ENCODE results near the gene GPR17.

Gene GPR17

DNA sequence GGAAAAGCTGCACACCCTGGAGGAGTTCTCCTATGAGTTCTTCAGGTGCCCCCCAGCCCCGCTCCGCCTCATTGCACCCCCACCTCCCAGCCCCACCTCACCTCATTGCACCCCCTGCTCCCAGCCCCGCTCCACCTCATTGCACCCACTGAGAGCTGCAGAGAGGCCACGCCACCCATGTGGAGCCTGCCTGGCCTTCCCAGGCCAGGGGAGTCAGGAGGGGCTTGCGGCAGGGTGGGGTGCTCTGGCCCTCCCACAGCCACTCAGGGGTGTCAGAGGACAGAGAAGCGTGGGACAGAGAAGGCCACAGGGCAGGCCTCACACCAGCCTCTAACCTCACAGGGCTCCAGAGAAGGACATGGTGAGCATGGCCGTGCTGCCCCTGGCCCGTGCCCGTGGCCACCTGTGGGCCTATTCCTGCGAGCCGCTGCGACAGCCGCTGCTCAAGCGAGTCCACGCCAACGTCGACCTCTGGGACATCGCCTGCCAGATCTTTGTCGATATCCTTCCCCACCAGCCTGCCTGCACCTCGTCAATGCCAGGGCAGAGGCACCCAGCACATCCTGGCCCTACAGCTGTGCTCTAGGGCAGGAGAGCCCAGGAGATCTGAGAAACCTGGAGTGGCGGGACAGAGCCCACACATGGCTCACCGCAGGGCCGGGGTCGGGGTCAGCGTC is 15.0 kb upstream of the GPR17 start:
- no peak for DNase-seq

DNA sequence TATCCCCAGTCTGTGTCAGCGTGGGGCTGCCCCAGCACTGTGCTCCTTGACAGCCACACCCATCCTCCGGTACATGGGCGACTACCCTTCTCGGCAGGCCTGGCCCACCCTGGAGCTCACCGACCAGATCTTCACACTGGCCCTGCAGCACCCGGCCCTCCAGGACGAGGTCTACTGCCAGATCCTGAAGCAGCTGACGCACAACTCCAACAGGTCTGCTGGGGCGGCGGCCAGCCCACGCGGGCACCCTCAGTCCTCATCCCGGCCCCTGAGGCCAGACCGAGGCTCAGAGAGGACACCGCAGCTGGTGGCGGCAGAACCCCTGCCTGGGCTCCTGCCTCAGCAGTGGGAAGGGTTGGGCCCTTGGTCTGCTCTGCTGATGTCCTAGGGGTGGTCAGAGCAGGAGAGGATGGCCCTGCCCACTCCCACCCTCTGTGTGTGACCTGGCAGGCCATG is 14.4 kb upstream of the GPR17 start:
- no peak for DNase-seq

DNA sequence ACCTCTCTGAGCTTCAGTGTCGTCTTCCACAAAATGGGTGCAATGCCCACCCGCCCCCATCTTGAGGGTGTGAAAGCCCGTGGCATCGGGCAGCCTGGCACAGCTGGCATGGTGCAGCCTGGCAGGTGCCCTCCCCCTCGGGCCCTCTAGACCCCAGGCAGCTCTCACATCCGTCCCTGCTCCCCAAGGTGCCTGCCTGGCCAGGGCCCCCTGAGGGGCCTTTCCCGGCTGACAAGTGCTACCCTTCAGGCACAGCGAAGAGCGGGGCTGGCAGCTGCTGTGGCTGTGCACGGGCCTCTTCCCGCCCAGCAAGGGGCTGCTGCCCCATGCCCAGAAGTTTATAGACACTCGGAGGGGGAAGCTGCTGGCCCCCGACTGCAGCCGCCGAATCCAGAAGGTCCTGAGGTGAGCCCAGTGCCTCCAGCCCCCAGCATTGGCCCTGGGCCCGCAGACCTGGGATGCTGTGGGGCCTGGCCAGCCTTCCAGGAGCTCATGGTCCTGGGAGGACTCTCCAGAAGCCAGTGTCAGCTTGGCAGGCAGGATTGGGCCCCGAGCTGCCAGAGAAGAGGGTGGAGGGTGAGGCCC is 13.9 kb upstream of the GPR17 start:
- DNase-seq, result no peak

DNA sequence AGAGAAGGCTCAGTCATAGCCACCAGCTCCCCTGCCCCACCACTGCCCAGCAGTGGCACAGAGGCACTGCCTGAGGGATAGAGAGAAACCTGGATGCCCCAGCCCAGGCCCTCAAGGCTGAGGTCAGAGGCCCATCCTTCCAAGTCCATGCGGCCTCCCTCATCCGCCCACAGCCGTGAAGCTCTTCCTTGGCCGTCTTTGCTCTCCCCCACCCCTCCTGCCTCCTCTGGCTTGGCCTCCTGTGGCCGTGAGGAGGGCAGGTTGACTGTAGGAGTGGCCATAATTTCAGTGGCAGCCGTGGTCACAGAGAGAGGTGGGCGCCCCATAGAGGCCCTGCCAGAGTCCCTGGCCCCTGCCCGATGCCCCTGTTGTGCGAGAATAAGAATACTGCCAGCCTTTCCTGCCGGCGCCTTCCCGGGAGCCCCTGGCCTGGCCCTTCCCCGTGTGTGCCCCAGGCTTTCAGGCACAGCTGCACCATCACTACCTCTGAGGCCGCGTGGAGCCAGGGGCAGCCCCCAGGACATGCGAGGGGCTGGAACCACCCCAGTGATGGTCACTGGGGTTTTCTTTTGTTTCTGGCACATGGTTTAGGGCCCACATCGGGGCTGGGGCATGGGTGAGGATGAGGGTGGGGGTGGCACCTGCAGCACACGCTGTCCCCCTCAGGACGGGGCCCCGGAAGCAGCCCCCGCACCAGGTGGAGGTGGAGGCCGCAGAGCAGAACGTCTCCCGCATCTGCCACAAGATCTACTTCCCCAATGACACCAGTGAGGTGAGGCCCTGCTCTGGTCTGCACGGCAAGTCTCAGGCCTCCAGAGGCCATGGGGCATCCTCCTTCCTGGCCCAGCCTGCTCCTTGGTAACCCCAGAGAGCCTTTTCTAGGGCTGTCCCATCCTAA is 13.1 kb upstream of the GPR17 start:
- DNase-seq, result no peak

DNA sequence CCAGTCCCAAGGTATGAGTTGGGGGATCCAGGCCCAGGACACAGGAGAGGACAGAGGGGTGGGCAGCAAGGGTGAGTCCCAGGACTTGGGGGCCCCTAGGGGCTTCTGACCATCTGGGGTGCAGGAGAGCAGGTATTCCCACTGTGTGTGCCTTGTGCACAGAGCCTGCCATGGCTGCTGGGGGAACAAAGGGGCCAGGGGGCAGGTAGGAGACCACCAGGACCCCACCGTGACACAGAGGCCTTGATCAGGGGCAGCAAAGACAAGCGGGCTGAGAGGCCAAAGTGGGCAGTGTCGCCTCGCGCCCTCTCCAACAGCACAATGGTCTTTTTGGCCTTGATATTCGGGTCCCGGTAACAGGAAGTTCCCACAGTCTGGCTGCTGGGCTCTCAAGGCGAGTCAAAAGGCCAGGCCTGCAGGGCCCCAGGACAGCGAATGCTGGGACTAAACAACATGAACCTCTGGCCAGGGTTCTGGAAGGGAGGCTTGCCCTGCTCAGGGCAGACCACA is 12.3 kb upstream of the GPR17 start:
- DNase-seq, result no peak

DNA sequence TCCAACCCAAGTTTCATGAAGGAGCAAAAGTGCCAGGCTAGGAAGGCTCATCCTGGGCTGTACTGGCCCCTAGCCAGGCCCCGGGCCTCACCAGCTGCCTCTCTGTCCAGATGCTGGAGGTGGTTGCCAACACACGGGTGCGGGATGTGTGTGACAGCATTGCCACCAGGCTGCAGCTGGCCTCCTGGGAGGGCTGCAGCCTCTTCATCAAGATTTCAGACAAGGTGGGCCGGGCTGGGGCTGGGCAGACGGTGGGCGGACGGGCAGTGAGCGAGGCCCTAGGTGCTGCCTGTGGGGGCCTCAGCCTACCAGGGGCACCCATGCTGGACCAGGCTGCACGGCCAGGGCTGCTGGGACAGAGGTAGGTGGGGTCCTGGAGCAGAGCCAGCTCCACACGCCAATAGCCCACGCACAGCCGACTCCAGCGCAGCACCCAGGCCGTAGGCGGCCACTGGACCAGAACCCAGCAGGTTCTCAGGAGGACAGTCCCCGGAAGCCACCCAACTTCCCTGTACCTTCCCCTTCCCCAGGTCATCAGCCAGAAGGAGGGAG is 11.8 kb upstream of the GPR17 start:
- DNase-seq, result no peak

DNA sequence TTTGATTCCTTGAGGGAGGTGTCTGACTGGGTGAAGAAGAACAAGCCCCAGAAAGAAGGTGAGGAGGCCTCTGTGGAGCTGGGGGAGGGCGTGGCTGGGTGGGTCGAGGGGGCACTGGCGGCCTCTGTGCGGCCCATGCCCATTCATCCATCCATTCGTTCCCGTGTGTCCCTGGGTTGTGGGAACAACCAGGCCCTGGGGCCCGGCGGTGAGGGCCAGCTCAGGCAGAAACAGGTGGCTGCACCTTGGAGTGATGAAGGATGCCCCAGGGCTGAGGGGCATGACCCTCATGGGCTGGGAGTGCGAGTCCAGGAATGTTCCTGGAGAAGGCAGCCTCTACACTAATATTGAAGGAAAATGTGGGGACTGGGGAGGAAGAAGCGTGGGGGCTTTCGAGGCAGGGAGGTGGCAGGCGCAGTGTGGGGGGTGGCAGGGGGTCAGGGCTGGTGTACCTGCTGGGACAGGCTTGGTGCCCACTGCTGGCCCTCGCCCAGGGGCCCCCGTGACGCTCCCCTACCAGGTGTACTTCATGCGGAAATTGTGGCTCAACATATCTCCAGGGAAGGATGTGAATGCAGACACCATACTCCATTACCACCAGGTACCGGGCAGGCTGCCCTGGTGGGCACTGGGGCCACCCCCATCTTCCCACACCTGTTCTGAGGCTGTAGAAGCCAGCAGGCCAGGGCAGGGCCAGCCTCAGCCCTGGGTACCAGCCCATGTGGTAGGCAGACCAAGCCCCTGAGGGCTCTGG is 11.2 kb upstream of the GPR17 start:
- no peak for DNase-seq

DNA sequence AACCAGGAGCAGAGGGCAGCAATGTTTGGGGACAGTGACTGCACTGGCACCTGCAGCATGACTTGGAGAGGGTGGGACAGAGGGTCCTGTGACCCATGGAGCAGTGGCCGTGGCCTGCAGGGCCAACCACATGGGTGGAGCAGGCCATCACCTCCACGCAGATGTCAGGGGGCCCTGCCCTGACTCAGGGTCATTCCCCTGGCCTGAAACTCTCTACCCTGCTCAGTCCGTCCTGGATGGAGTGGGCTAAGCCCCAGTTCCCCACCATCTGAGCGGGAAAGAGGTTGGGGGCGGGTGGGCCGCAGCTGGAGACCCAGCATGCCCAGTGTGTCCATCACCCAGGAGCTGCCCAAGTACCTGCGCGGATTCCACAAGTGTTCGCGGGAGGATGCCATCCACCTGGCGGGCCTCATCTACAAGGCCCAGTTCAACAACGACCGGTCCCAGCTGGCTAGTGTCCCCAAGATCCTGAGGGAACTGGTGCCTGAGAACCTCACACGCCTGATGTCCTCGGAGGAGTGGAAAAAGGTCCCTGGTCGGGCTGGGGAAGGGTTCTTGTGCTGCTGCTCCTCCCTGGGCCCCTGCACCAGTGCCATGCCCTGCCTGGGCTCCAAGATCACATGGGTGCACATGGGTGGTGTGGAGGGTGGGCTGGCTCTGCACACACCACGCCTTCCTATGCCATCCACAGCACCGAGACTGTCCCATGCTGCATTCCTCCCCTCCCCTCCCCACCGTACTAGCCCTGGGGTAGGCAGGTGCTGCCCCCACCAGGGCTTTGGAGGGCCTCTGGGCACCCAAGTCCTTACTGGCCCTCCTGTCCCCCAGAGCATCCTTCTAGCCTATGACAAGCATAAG is 10.3 kb upstream of the GPR17 start:
- DNase-seq, result no peak

DNA sequence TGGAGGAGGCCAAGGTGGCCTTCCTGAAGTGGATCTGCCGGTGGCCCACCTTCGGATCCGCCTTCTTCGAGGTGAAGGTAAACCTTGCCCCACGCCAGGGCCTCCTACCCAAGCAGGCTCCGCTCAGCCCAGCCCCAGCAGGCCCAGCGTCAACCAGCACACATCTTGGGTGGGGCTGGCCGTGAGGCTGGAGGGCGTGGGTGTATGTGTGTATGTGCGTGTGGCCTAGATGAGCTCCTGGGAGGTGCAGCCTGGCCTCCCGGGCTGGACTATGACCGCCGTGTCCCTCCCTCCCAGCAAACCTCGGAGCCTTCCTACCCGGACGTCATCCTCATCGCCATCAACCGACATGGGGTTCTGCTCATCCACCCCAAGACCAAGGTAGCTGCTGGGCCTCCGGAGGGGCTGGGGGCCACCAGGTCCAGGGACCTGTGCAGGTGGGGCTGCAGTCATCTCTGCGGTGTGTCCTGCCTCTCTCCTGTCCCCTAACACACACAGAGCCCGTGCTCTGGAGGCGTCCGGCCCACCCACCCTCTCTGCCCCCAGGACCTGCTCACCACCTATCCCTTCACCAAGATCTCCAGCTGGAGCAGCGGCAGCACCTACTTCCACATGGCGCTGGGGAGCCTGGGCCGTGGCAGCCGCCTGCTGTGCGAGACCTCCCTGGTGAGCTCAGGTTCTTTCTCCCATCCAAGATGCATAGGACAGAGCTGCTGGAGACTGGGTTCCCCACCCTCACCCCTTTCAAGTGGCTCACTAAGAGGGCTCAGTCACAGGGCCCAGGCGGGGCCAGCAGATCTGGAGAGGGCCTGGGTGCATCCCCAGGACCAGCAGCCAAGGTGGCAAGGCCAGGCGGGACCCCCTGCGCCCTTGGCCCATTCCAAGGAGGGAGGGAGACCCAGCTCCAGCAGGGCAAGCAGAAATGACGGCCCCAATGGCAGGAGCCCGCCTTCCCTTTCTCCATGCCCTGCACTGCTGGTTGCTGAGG is 9.4 kb upstream of the GPR17 start:
- no peak for DNase-seq

DNA sequence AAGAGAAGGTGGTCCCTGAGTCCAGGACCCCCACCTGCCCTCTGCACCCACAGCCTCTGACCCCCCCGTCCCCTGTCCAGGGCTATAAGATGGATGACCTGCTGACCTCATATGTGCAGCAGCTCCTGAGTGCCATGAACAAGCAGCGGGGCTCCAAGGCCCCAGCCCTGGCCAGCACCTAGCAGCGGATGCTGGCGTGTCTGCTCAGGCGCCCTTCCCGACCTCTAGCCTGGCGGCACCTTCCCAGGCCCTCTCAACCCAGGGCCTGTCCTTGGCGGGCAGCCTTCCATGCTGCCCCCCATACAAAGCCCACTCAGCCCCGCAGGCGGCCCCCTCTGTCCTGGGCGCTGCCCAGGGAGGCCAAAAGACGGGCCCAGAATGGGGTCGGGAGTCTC is 8.7 kb upstream of the GPR17 start:
- no peak for DNase-seq

DNA sequence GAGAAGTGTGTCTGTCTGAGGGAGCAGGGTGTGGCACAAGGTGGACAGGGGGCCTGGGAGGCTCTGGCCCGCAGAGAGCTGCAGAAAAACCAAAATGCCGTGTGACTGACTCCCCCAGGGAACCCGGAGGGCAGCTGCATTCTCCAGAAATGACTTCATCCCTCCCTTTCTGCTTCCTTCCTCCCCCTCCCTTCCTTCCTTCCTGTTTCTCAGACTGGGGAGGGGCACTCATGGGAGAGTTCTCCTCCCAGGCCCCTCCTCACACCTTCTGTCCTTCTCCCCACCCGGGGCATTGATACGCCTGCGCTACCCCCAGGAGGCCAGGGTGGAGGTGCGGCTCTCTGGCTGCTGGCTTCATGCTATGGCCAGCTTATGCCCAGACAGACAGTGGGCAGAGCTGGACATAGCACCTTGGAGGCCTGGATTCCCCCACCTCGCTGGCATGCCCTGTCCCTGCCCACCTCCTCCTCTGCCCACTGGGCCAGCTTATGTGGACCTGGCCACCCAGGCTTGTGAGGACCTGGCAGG is 8.2 kb upstream of the GPR17 start:
- no peak for DNase-seq

DNA sequence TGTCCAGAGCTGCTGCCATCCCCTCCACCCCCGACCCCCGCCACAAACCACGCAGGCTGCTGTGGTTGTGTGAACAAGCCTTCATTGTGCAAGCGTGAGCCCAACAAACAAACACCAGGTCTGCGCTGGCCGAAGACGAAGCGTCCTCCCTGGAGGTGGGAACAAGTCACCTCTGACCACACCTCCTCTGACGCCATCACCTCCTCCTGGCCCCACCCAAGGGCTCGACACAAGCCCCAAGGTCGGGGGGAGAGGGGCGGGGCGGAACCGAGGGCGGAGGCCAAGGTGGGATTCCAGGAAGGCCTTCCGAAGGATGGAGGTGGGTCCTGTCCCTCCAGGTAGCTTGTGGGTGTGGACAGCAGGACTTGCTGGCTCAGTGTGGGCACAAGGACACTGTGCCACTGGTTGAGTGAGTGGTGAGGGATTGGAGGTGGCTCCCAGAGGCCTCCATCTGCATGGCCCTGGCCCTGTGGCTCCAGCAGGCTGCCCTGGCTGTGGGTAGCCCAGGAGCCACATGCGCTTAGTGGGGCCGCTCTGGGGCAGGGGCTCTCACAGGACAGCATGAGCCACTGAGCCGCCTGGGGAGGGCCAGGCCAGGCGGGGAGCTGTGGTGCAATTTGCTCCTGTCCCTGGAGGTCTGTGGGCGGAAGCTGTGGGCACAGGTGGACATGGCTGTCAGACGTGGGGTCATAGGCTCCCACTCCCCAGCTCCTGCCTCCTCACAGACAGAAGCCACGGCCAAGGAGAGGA is 7.4 kb upstream of the GPR17 start:
- no peak for DNase-seq

DNA sequence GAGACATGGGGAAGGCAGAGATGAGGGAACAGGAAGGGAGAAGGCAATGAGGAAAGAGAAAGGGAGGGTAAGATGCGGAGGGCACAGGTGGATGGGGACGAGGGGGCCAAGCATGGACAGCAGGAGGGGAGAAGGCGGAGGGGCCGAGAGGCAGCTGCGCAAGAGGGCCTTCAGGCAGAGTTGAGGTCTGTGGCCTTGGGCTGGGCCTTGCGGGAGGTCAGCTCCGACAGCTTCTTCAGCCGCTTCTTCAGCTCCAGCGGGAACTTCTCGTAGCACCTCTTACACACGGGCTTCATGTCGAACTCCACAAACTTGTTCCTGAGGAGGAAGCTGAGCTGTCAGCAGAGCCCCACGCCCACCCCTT is 6.9 kb upstream of the GPR17 start:
- no peak for DNase-seq

DNA sequence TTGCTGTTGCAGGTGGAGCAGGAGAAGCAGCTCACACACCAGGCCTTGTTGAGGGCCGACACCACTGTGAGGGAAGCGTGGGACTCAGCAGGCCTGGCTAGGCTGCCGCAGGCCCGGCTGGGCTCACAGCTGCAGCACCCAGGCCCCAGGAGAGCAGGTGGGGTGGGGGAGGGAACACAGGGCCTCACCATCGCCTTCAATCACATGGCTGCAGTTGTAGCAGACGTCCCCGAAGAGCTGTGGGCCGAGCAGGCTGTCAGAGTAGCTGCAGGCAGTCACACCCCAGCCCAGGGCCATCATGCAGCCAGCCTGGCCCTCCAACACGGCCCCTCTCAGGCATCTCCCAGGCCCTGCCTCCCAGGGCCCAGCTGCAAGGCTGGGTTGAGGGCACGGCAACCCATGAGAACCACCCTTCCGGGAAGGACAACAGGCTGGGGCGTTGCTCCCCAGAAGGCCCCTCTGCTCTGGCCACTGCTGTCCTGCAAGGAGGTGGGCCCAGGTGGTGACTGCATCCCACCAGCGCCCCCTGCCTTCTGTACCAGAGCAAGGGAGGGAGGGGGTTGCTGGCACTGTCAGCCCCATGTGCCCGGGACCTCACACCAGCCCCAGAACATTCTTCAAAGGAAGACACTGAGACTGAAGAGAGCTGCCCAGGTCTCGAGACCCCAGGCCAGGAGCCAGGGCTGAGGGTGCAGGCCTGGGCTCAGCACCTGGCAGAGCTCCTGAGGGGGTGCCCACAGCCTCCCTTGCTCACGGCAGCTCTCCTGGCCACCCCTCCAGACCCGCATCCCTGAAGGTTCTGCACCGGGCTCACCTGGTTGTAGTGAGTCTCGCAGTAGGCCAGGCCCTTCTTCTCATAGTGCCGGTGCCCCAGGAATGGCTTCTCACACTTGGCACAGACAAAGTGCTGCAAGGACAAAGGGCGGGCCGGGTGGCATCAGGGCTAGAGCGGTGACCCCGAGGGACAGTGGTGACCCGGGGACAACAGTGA is 5.6 kb upstream of the GPR17 start:
- no peak for DNase-seq

DNA sequence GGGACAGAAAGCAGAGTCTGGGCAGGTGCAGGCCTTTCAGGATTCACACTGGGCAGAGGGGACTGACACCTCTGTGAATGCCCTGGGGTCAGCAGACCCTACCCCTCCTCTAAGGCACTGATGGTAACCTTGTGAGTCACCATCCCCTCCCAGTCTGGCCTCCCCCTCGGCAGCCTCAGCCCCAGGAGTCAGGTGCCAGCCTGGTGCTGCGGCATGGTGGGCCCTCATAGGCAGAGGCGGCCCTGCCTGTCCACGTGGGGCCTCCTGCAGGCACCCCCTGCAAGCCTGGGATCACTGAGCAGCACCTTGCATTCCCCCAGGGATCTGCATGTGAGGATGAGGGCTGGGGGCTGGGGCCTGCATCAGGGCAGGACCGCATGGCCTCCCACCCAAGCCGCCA is 4.8 kb upstream of the GPR17 start:
- DNase-seq, result no peak

DNA sequence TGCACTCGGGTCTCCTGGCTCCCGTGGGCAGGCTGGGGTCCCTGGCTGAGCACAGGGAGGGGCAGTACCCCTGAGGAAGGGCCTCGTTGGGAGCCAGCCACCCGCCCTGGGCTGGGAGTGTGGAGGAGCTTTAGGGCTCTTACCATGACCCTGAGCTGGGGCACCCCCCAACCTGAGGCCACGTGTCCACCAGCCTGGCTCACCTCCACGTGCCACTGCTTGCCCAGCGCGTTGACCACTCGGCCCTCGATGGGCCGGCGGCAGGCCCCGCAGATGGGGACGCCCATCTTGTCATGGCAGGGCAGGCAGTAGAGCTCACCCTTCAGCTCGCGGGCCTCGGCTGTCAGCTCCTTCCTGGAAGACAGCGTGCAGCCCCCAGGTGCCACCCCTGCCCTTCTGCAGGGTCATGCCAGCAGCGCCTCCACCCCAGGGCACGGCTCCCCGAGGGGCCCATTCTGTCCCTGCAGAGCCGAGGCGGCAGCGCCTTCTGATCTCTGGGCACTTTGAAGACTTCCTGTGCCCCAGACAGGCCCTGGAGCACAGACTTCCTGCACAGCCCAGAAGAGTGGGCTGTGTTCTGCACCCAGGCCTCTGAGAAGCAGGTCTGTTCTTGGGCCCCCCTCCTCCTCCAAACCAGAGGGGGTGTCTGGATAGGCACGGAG is 4.0 kb upstream of the GPR17 start:
- no peak for DNase-seq

DNA sequence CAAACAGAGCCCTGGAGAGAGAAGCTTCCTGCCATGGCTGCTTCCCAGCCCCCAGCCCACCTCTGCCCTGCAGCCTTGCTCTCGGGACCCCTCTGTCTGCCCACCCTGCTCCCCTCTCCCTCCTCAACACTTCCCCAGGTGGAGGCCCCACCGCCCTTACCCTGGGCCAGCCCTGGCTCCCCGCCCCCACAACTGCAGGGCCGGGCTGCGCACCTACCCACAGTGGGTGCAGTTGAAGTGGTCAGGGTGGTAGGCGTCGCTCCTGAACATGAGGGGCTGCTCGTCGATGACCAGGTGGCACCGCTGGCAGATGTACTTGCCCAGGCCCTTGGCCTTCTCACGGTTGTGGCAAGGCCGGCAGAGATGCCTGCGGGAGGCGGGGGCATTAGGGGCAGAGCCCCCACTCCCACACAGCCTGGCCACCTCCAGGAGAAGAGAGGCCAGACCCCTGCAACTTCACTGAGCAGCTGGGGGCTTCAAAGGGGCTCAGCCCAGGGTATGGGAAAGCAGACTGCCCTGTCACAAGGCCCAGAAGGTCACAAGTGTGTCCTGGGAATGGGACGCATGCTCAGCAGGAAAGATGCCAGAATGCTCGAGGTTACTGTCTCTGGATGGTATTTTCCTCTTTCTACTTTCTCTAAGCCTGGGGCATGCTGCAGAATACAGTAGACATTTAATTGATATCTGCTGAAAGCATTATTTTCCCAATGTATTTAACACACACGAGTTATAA is 3.1 kb upstream of the GPR17 start:
- DNase-seq, result no peak

Measured in cerebellar nuclear complex (tissue), 1 donor.